A673 (cell line): ENCODE data around the gene ARHGAP18. TPM values are rescaled to one million over a fixed set of nuclear protein-coding genes. Genes with fewer than 3 reads are reported as not detected.

ENCODE experiments used
- BruUV-seq: library from RNA; stranded (reverse); fragments of 400-500 nt; replicated peaks from 2 replicates; lab custom pipeline; 2021; lab: Mats Ljungman, UMichigan
- CTCF ChIA-PET: fragments of 300-600 bp; sonication (Branson Sonifier 250); formaldehyde crosslinking; loops from one replicate; lab custom pipeline; 2022; ENCODE audit warnings: antibody characterized with exemption; lab: Charles Lee
- POLR2A ChIA-PET: fragments of 300-600 bp; sonication (Branson Sonifier 250); formaldehyde crosslinking; loops from one replicate; lab custom pipeline; 2022; ENCODE audit warnings: antibody characterized with exemption; ENCODE audit not compliant: low non-redundant PET; lab: Charles Lee
- DNase-seq: peaks from one replicate; pipeline ENCODE4 v3.0.0-alpha.2; 2015; ENCODE audit warnings: low spot score
- H3K27ac ChIP-seq: fragments of 200-600 bp; sonication (generic); 2 replicates; pipeline ENCODE4 v1.5.1; 2016; ENCODE audit warnings: mixed run types, low read depth, mild to moderate bottlenecking, mixed read lengths, antibody characterized with exemption, low read length; ENCODE audit not compliant: poor library complexity, severe bottlenecking
- H3K27me3 ChIP-seq: fragments of 200-600 bp; sonication (generic); replicated peaks from 2 replicates; pipeline ENCODE4 v1.6.1; 2017; ENCODE audit warnings: mixed run types, low read depth, mild to moderate bottlenecking, mixed read lengths, antibody characterized with exemption, low read length; ENCODE audit not compliant: insufficient read depth, poor library complexity
- H3K36me3 ChIP-seq: fragments of 200-600 bp; sonication (generic); 2 replicates; pipeline ENCODE4 v1.6.1; 2016; ENCODE audit warnings: mixed run types, mild to moderate bottlenecking, mixed read lengths, antibody characterized with exemption, low read length; ENCODE audit not compliant: insufficient read depth, poor library complexity, severe bottlenecking
- H3K4me1 ChIP-seq: fragments of 200-600 bp; sonication (generic); 2 replicates; pipeline ENCODE4 v1.6.1; 2017; ENCODE audit warnings: mixed run types, mild to moderate bottlenecking, mixed read lengths, antibody characterized with exemption, low read length; ENCODE audit not compliant: insufficient read depth, poor library complexity, severe bottlenecking
- H3K4me3 ChIP-seq: fragments of 200-600 bp; sonication (generic); 2 replicates; pipeline ENCODE4 v1.5.1; 2016; ENCODE audit warnings: low read depth, mixed run types, mild to moderate bottlenecking, mixed read lengths, low read length; ENCODE audit not compliant: poor library complexity, severe bottlenecking
- H3K9me3 ChIP-seq: fragments of 200-600 bp; sonication (generic); 2 replicates; pipeline ENCODE4 v1.6.1; 2016; ENCODE audit warnings: mixed run types, low read depth, mild to moderate bottlenecking, mixed read lengths, antibody characterized with exemption, low read length; ENCODE audit not compliant: poor library complexity, severe bottlenecking
- EZH2 ChIP-seq: fragments of 200-600 bp; sonication (generic); IDR thresholded peaks from 2 replicates; pipeline ENCODE4 v1.6.1; 2017; ENCODE audit warnings: borderline replicate concordance, low read depth, mild to moderate bottlenecking, mixed read lengths, antibody characterized with exemption, low read length; ENCODE audit not compliant: poor library complexity, severe bottlenecking
- intact Hi-C: fragments of 100-400 bp; cut with micrococcal nuclease; formaldehyde crosslinking; loops from one replicate; pipeline ENCODE4 v1.10.0; 2022; ENCODE audit not compliant: unreplicated experiment
- total RNA-seq: library from RNA; stranded (reverse); gene quantifications from 2 replicates; pipeline ENCODE4 v1.2.3, GENCODE V29; 2021
- TF ChIP-seq, protein P1 (sequence below): fragments of 300-800, 200-600 bp; sonication (generic); conservative IDR thresholded peaks from 2 replicates; pipeline ENCODE4 v1.5.1; 2017; ENCODE audit warnings: low read depth, mild to moderate bottlenecking, antibody characterized with exemption, low read length, moderate library complexity, mixed read lengths

ARHGAP18 gene
- total RNA-seq, 1 experiment from 2014 or later, result 14.2 TPM

- DNase-seq, result no peak
- Histone ChIP-seq H3K4me1 (no peaks in the 10 kb centered on the region), H3K36me3 (no peaks in the 10 kb centered on the region), H3K4me3 (no peak overlapping the region), H3K27ac (no peak overlapping the region), H3K9me3 (no peaks in the 10 kb centered on the region), H3K27me3 (no peaks in the 10 kb centered on the region)
- BruUV-seq, result no TSS peak
- TF ChIP-seq, protein P1, sequence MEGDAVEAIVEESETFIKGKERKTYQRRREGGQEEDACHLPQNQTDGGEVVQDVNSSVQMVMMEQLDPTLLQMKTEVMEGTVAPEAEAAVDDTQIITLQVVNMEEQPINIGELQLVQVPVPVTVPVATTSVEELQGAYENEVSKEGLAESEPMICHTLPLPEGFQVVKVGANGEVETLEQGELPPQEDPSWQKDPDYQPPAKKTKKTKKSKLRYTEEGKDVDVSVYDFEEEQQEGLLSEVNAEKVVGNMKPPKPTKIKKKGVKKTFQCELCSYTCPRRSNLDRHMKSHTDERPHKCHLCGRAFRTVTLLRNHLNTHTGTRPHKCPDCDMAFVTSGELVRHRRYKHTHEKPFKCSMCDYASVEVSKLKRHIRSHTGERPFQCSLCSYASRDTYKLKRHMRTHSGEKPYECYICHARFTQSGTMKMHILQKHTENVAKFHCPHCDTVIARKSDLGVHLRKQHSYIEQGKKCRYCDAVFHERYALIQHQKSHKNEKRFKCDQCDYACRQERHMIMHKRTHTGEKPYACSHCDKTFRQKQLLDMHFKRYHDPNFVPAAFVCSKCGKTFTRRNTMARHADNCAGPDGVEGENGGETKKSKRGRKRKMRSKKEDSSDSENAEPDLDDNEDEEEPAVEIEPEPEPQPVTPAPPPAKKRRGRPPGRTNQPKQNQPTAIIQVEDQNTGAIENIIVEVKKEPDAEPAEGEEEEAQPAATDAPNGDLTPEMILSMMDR, result no peak
- no peak for TF ChIP-seq EZH2
- intact Hi-C loops, result no loop called here
- CTCF ChIA-PET, result no interaction called here
- POLR2A ChIA-PET, result no interaction called here
Measured at GRCh38 chr6:129726650-129727049, 16.7 kb upstream of the ARHGAP18 start.

DNA sequence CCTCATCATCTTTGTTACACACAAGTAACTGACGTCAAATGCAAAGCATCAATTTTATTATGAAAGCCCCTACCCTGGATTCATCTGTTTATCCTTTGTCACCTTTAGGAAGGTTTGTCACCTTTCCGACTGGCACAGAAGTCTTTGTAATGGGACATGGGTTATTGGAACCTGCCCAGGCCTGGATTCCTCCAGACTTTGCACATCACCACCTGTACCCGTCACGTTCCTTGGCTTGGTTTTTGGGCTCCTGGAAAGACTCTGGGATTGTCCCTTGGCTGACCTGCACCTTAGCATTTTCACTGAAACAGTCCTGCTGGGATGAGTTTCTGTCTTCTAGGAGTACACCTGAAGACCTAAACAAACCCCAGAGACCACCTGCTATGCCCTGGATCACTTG lies 15.4 kb upstream of the ARHGAP18 start:
- POLR2A ChIA-PET, result no interaction called here
- Histone ChIP-seq H3K27me3 (no peaks in the 10 kb centered on the region), H3K36me3 (no peaks in the 10 kb centered on the region), H3K4me1 (no peaks in the 10 kb centered on the region), H3K27ac (no peak overlapping the region), H3K9me3 (no peaks in the 10 kb centered on the region), H3K4me3 (no peak overlapping the region)
- intact Hi-C loops, result no loop called here
- CTCF ChIA-PET, result no interaction called here
- DNase-seq, result no peak
- no TSS peak for BruUV-seq
- no peak for TF ChIP-seq EZH2
- TF ChIP-seq, protein P1, result no peak

- H3K9me3 ChIP-seq, result no peaks in the 10 kb centered on the region
- CTCF ChIA-PET, result no interaction called here
Measured at GRCh38 chr6:129719692-129720091, 9.7 kb upstream of the ARHGAP18 start.

More at GRCh38 chr6:129719692-129720091, 9.7 kb upstream of the ARHGAP18 start:
- no peak for DNase-seq
- POLR2A ChIA-PET, result no interaction called here
- Histone ChIP-seq H3K36me3 (no peaks in the 10 kb centered on the region), H3K27ac (no peak overlapping the region), H3K4me1 (no peaks in the 10 kb centered on the region), H3K4me3 (no peak overlapping the region), H3K27me3 (no peaks in the 10 kb centered on the region)
- TF ChIP-seq EZH2, result no peak
- TF ChIP-seq, protein P1, result no peak
- no TSS peak for BruUV-seq
- intact Hi-C loops, result no loop called here
